GM19463 (cell line): ENCODE results near the gene ATP11B.

ENCODE experiments used
- ATAC-seq: cut with Tn5 transposase; IDR thresholded peaks from one replicate; pipeline ENCODE4 v1.9.1; 2021; ENCODE audit warnings: mild to moderate bottlenecking, moderate library complexity; ENCODE audit not compliant: unreplicated experiment

The ATP11B gene

GRCh38 chr3:182947888-182948287 lies 154.6 kb downstream of the ATP11B start:
- no peak for ATAC-seq

GRCh38 chr3:182948305-182948704 lies 155.0 kb downstream of the ATP11B start:
- no peak for ATAC-seq

- ATAC-seq, result no peak
Observed at GRCh38 chr3:182949688-182950087, 156.4 kb downstream of the ATP11B start.

- ATAC-seq, result peak; percentile 90
Observed at GRCh38 chr3:182954553-182955235, 161.4 kb downstream of the ATP11B start.

- no peak for ATAC-seq
Observed at GRCh38 chr3:182957226-182957625, 163.9 kb downstream of the ATP11B start.

- no peak for ATAC-seq
Observed at GRCh38 chr3:182957676-182958266, 164.5 kb downstream of the ATP11B start.

- no peak for ATAC-seq
Observed at GRCh38 chr3:182959474-182960350, 166.4 kb downstream of the ATP11B start.

- no peak for ATAC-seq
Observed at GRCh38 chr3:182962166-182962565, 168.9 kb downstream of the ATP11B start.

- ATAC-seq, result no peak
Observed at GRCh38 chr3:182964179-182964578, 170.9 kb downstream of the ATP11B start.

- no peak for ATAC-seq
Observed at GRCh38 chr3:182965861-182966366, 172.6 kb downstream of the ATP11B start.

- peak; percentile 59 for ATAC-seq
Observed at GRCh38 chr3:182967218-182968204, 174.2 kb downstream of the ATP11B start.

- no peak for ATAC-seq
Observed at GRCh38 chr3:182969277-182969676, 176.0 kb downstream of the ATP11B start.

- no peak for ATAC-seq
Observed at GRCh38 chr3:182969853-182970252, 176.5 kb downstream of the ATP11B start.

GRCh38 chr3:182970811-182971418 lies 177.6 kb downstream of the ATP11B start:
- no peak for ATAC-seq
